Nephron progenitor cell (in vitro differentiated cells): ENCODE measurements around the gene EMP2.
"Not testable (repeated sequence)": the region's sequence is repeated elsewhere in the genome, so short reads cannot be mapped to it uniquely, and the experiment has no call there.

Experiments used
- DNase-seq: peaks from one replicate; pipeline ENCODE4 v3.0.0; 2021
- H3K27ac Mint-ChIP-seq: 2 replicates; pipeline ENCODE4 v1.8.0; 2021; ENCODE audit warnings: mild to moderate bottlenecking, moderate library complexity, mixed read lengths
- H3K27me3 Mint-ChIP-seq: 2 replicates; pipeline ENCODE4 v1.8.0; 2021; ENCODE audit warnings: mild to moderate bottlenecking, low read depth, mixed read lengths; ENCODE audit not compliant: poor library complexity
- H3K36me3 Mint-ChIP-seq: 2 replicates; pipeline ENCODE4 v1.8.0; 2021; ENCODE audit warnings: low read depth, mixed read lengths
- H3K4me1 Mint-ChIP-seq: 2 replicates; pipeline ENCODE4 v1.8.0; 2021; ENCODE audit warnings: mixed read lengths
- H3K4me3 Mint-ChIP-seq: 2 replicates; pipeline ENCODE4 v1.8.0; 2021; ENCODE audit warnings: mild to moderate bottlenecking, moderate library complexity, mixed read lengths
- H3K9me3 Mint-ChIP-seq: 2 replicates; pipeline ENCODE4 v1.8.0; 2021; ENCODE audit warnings: mild to moderate bottlenecking, moderate library complexity, mixed read lengths
- TF ChIP-seq, protein P1 (sequence below): fragments of 200-600 bp; sonication (generic); IDR thresholded peaks from 2 replicates; pipeline ENCODE4 v1.5.0; 2021; ENCODE audit warnings: antibody characterized with exemption

The EMP2 gene

DNA sequence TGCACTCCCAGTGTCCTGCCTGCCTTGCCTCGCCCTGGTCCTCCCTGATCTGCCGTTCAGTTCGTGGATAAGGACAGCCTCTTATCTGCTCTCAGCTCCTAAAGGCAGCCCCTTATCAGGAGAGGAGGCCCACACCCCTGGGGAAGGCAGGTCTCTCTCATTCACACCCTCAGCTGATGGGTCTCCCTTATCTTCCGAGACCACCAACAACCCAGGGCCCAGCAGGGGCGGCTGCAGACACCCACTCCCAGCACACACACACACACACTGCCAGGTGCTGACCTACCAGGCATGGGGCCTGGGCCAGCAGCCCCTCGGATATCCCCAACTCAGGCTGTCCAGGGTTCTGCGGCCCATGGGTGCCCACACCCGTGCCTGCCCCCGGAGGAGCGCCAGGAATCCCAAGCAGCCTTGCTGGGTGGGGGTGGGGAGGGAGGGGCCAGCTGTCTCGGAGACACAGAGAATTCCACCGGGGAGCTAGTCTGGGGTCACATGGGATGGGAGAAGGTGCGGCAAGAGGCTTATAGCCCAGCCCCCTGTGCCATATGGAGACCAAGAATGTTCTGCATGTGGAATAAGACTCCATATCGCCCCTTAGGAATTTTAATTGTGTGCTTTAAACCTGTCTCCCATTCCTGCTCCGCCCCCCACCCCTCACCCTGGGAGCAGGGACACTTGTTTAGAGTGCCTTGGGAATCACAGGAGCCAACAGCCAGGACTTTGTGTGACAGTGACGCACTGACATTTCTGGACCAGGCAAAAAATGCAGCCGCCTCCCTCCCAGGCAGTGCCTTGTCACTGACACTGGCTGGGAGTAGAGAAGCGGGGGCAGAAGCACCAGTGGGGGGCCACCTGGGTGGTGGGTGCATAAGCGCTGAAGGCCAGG lies 41.9 kb upstream of the EMP2 start:
- Mint-ChIP-seq H3K36me3 (no peaks in the 10 kb centered on the region), H3K4me3 (no peak overlapping the region), H3K9me3 (peaks cover 4% of the 10 kb centered on the region), H3K27me3 (peaks cover 23% of the 10 kb centered on the region), H3K4me1 (peaks cover 29% of the 10 kb centered on the region), H3K27ac (no peak overlapping the region)
- DNase-seq, result no peak
- TF ChIP-seq, protein P1, sequence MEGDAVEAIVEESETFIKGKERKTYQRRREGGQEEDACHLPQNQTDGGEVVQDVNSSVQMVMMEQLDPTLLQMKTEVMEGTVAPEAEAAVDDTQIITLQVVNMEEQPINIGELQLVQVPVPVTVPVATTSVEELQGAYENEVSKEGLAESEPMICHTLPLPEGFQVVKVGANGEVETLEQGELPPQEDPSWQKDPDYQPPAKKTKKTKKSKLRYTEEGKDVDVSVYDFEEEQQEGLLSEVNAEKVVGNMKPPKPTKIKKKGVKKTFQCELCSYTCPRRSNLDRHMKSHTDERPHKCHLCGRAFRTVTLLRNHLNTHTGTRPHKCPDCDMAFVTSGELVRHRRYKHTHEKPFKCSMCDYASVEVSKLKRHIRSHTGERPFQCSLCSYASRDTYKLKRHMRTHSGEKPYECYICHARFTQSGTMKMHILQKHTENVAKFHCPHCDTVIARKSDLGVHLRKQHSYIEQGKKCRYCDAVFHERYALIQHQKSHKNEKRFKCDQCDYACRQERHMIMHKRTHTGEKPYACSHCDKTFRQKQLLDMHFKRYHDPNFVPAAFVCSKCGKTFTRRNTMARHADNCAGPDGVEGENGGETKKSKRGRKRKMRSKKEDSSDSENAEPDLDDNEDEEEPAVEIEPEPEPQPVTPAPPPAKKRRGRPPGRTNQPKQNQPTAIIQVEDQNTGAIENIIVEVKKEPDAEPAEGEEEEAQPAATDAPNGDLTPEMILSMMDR, result no peak

DNA sequence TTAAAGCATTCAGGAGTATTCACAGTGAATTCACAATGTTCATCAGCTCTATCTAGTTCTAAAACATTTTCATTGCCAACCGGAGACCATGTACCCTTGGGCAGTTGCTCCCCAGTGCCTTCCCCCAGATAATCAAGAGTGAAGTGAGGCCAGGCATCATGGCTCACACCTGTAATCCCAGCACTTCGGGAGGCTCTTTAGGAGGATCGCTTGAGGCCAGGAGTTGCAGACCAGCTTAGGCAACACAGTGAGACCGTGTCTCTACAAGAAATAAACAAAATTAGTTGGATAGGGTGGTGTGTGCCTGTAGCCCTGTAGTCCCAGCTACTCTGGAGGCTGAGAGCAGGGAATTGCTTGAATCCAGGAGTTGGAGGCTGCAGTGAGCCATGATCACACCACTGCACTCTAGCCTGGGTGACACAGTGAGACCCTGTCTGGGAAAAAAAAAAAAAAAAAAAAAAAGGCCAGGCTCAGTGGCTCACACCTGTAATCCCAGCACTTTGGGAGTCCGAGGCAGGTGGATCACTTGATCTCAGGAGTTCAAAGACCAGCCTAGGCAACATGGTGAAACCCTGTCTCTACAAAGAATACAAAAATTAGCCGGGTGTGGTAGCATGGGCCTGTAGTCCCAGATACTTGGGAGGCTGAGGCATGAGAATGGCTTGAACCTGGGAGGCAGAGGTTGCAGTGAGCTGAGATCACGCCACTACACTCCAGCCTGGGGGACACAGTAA lies 41.0 kb upstream of the EMP2 start:
- peaks cover 30% of the 10 kb centered on the region for H3K4me1 Mint-ChIP-seq
- not testable (repeated sequence) for DNase-seq, H3K9me3 Mint-ChIP-seq, H3K27ac Mint-ChIP-seq, H3K4me3 Mint-ChIP-seq, H3K36me3 Mint-ChIP-seq
- peaks cover 24% of the 10 kb centered on the region for H3K27me3 Mint-ChIP-seq

DNA sequence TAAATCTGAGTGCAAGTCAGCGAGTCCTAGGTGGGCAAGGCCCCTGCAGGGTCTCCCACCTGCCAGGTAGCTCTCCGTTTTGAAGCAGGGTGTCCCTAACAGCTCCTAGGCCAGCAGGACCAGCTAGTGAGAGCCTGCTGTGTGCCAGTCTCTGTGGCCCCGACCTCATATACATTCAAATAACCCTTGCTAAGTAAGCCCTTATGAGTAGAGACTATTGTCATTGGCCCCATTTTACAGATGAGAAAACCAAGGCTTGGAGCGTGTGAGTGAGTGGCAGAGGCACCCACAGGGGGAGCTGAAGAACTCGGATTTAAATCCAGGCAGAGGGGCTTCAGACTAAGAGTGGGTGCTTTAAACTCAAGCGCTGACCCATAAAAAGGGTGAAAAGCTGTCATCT lies 39.7 kb upstream of the EMP2 start:
- Mint-ChIP-seq H3K4me1 (peaks cover 35% of the 10 kb centered on the region), H3K27ac (no peak overlapping the region), H3K9me3 (no peaks in the 10 kb centered on the region), H3K4me3 (peak overlapping the region; percentile 63), H3K36me3 (no peaks in the 10 kb centered on the region), H3K27me3 (peaks cover 24% of the 10 kb centered on the region)
- TF ChIP-seq, protein P1, result no peak
- DNase-seq, result no peak

DNA sequence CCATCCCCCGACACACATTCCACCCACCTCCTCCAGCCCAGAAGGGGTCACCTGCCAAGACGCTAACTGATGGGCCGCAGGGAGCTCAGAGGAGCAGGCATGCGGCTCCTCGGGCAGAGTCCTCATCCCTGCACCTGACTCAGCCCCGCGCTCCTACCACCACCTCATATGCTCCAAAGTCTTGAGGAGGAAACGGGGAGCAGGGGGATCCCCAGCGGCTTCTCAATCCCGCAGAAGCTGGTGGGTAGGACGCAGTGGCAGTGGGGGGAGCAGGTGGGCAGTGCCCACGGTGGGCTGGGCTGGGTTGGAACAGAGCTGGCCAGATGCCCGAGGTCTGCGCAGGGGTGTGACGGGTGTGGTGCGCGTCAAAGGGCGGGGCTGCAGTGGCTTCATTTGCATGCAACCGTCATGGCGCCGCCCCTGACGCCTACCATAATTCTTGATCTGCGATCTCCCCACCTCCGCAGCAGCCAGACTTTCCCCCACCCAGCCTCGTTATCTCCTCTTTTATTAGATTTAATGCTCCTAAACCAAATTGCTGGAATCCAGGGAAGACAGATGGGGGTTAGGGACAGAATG lies 39.0 kb upstream of the EMP2 start:
- Mint-ChIP-seq H3K27me3 (peaks cover 24% of the 10 kb centered on the region), H3K9me3 (no peaks in the 10 kb centered on the region), H3K27ac (no peak overlapping the region), H3K4me3 (peak overlapping the region; percentile 63), H3K36me3 (no peaks in the 10 kb centered on the region), H3K4me1 (peaks cover 35% of the 10 kb centered on the region)
- DNase-seq, result peak; percentile 54
- TF ChIP-seq, protein P1, result no peak

DNA sequence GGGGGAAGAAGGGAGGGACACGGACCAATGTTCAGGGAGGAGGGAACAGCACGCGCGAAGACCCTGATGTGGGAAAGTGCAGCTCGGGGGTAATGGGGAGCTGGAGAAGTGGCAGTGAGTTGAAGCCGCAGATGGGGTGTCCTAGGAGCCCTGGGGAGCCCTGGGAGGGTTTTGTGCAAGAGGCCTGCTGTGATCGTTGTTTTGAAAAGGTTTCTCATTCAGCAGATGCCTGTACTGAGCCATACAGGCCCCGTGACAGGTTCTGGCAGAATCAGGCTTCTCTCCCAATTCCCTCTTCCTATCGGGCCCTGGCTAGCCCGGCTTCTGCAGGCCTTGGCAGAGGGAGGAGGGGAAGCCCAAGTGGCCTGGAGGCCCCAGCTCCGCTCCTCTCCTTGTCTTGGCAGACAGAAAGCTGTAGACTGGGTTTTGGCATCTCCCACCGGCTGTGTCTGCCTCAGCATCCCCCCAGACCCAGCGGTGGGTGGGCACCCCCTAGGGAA lies 38.4 kb upstream of the EMP2 start:
- peaks cover 24% of the 10 kb centered on the region for H3K27me3 Mint-ChIP-seq
- H3K4me1 Mint-ChIP-seq, result peaks cover 35% of the 10 kb centered on the region
- H3K4me3 Mint-ChIP-seq, result no peak overlapping the region
- no peaks in the 10 kb centered on the region for H3K36me3 Mint-ChIP-seq
- TF ChIP-seq, protein P1, result no peak
- DNase-seq, result no peak
- H3K9me3 Mint-ChIP-seq, result no peaks in the 10 kb centered on the region
- no peak overlapping the region for H3K27ac Mint-ChIP-seq
